Adrenal gland (tissue), 12 donors: Measurements from ENCODE around the gene ADAMTS17. TPM values are rescaled to one million over a fixed set of nuclear protein-coding genes. Genes with fewer than 3 reads are reported as not detected.
A peak's percentile ranks its signal among the peaks of the same experiment; 100 is the strongest.

Experiments used
- DNase-seq, 7 donors: peaks; one replicate each; pipeline ENCODE4 v3.0.0-alpha.2; 2019 to 2020
- H3K27ac ChIP-seq, 5 donors: fragments of 200-600 bp; sonication (generic) in 4 of 5; 1 replicate in 3 of 5; 2 replicates in 2 of 5; pipeline versions ENCODE4 v1.5.1 to v1.8.0; 2016 to 2020; ENCODE audit warnings: mild to moderate bottlenecking in 1 of 5
- H3K27me3 ChIP-seq: fragments of 200-600 bp; 2 replicates; pipeline ENCODE4 v1.8.0; 2021
- H3K36me3 ChIP-seq, 2 donors: fragments of 200-600 bp; replicated peaks in 1 of 2; 1 replicate in 1 of 2; 2 replicates in 1 of 2; pipeline versions ENCODE4 v1.5.1 to v1.8.0; 2018 to 2022
- H3K4me1 ChIP-seq, 2 donors: fragments of 200-600 bp; replicated peaks in 1 of 2; 1 replicate in 1 of 2; 2 replicates in 1 of 2; pipeline versions ENCODE4 v1.5.1 to v1.8.0; 2018 to 2021
- H3K4me3 ChIP-seq, 4 donors: fragments of 200-600 bp; sonication (generic) in 3 of 4; one replicate each; pipeline ENCODE4 v1.5.1; 2016 to 2018
- H3K9me3 ChIP-seq, 3 donors: fragments of 200-600 bp; sonication (generic) in 1 of 3; replicated peaks in 1 of 3; 1 replicate in 2 of 3; 2 replicates in 1 of 3; pipeline versions ENCODE4 v1.5.1 to v1.8.0; 2016 to 2021
- CTCF ChIP-seq, 6 experiments: fragments of 450-650 bp in 4 of 6; fragments of 200-600 bp in 2 of 6; sonication (generic) in 1 of 6; IDR thresholded peaks; 1 replicate in 5 of 6; 2 replicates in 1 of 6; pipeline versions ENCODE4 v1.5.1 to v1.8.0; 2016 to 2021; ENCODE audit warnings: antibody characterized with exemption in 6 of 6, mild to moderate bottlenecking in 2 of 6, moderate library complexity in 1 of 6
- POLR2A ChIP-seq, 2 donors: fragments of 450-650 bp; IDR thresholded peaks; one replicate each; pipeline ENCODE4 v1.6.1; 2017; ENCODE audit warnings: antibody characterized with exemption in 2 of 2, mild to moderate bottlenecking in 2 of 2, moderate library complexity in 1 of 2
- WGBS, 4 donors: extraction: QIAGEN DNeasy Blood & Tissue Kit in 2 of 4; methylation state at CpG; one replicate each; pipeline versions ENCODE4 v1.1.5 to v1.1.7; 2013 to 2017; 5-methylcytosine and 5-hydroxymethylcytosine counted together
- intact Hi-C, 2 donors: fragments of 100-400 bp; cut with DNase I; formaldehyde crosslinking; loops; one replicate each; pipeline versions ENCODE4 v1.14.1 to v1.15.0; 2022 to 2023
- polyA plus RNA-seq, 3 donors: library from polyadenylated mRNA; stranded (reverse); fragments of 200-250 nt in 2 of 3; fragments of 350-450 nt in 1 of 3; fragmentation: Illumina TruSeq in 1 of 3; extraction: RNeasy Lipid Tissue Mini Kit (QIAGEN cat#74804) in 1 of 3; gene quantifications; one replicate each; pipeline ENCODE4 v1.2.3, GENCODE V29; 2013 to 2014
- total RNA-seq, 9 donors: library from RNA; depleted of rRNA in 4 of 9; stranded (reverse); fragments of >200 nt in 4 of 9; fragments of 120-200 nt in 1 of 9; fragmentation: NEBNext Ultra II Directional in 1 of 9; extraction: Animal tissue kit (Norgen Biotek cat#: 25700) in 1 of 9; gene quantifications; one replicate each; pipeline versions ENCODE4 v1.1.0 to v1.2.4, GENCODE V29; 2013 to 2023
- donor health status: healthy with polysubstance abuse.
- donor health status: Bipolar disorder and iron deficiency.
- donor health status: DM: yes; HTN: yes; CAD: no.
- donor health status: DM: no; HTN: no; CAD: no.
- donor health status: DM: no; HTN: no; CAD: no.
- donor health status: DM: yes; HTN: yes; CAD: no.

ADAMTS17 gene
- total and polyA plus RNA-seq, 12 donors = 0.51 to 14.8 (median 2.9) TPM

- no peaks in the 10 kb centered on the region for H3K9me3 ChIP-seq
- H3K27ac ChIP-seq = no peak overlapping the region
- H3K36me3 ChIP-seq = no peaks in the 10 kb centered on the region
- DNase-seq = peak in 1 of 7 donors; percentile 32
- H3K4me1 ChIP-seq = no peaks in the 10 kb centered on the region
- WGBS, 4 donors = 76 to 84% (median 80%) methylated on average over 9 of the region's 9 CpGs
- TF ChIP-seq POLR2A (IDR thresholded peaks at IDR 0.05) (no peak), CTCF (IDR thresholded peaks at IDR 0.05) (no peak)
- H3K4me3 ChIP-seq = no peak overlapping the region
- intact Hi-C loops = loop anchor here (10.0 kb wide), 2 partner anchors 195 to 205 kb away; no protein-coding TSS in a partner anchor
- no peaks in the 10 kb centered on the region for H3K27me3 ChIP-seq
Measured at GRCh38 chr15:100129677-100130076, 212.1 kb downstream of the ADAMTS17 start.

- TF ChIP-seq CTCF (IDR thresholded peaks at IDR 0.05) (no peak), POLR2A (IDR thresholded peaks at IDR 0.05) (no peak)
- H3K27me3 ChIP-seq = no peaks in the 10 kb centered on the region
- peaks cover 0 to 19% (median 0%) of the 10 kb centered on the region in 3 donors for H3K9me3 ChIP-seq
- H3K4me3 ChIP-seq = no peak overlapping the region
- WGBS, 4 donors = 75 to 79% (median 77%) methylated on average over 19 of the region's 19 CpGs
- no peaks in the 10 kb centered on the region for H3K4me1 ChIP-seq
- no peaks in the 10 kb centered on the region for H3K36me3 ChIP-seq
- no peak overlapping the region for H3K27ac ChIP-seq
- intact Hi-C loops = no loop called here
- DNase-seq = peak in 6 of 7 donors; percentile 30 to 78 (median 42)
Measured at GRCh38 chr15:100125401-100126191, 216.2 kb downstream of the ADAMTS17 start.

- 88 to 98% (median 93%) methylated on average over 4 to 5 of the region's 5 CpGs for WGBS, 4 donors
- Histone ChIP-seq H3K27me3 (no peaks in the 10 kb centered on the region), H3K27ac (no peak overlapping the region), H3K4me3 (no peak overlapping the region), H3K4me1 (no peaks in the 10 kb centered on the region), H3K9me3 (peaks cover 0 to 21% (median 0%) of the 10 kb centered on the region in 3 donors), H3K36me3 (no peaks in the 10 kb centered on the region)
- TF ChIP-seq CTCF (IDR thresholded peaks at IDR 0.05) (no peak), POLR2A (IDR thresholded peaks at IDR 0.05) (no peak)
- intact Hi-C loops = no loop called here
- no peak for DNase-seq
Measured at GRCh38 chr15:100124936-100125335, 216.8 kb downstream of the ADAMTS17 start.

- 88 to 97% (median 94%) methylated on average over 14 of the region's 14 CpGs for WGBS, 4 donors
Measured at GRCh38 chr15:100124361-100124760, 217.4 kb downstream of the ADAMTS17 start.

More at GRCh38 chr15:100124361-100124760, 217.4 kb downstream of the ADAMTS17 start:
- intact Hi-C loops = no loop called here
- peaks cover 0 to 21% (median 0%) of the 10 kb centered on the region in 3 donors for H3K9me3 ChIP-seq
- H3K4me1 ChIP-seq = no peaks in the 10 kb centered on the region
- no peak overlapping the region for H3K27ac ChIP-seq
- no peak overlapping the region for H3K4me3 ChIP-seq
- no peaks in the 10 kb centered on the region for H3K27me3 ChIP-seq
- no peaks in the 10 kb centered on the region for H3K36me3 ChIP-seq
- DNase-seq = no peak
- no peak for TF ChIP-seq CTCF (IDR thresholded peaks at IDR 0.05)
- no peak for TF ChIP-seq POLR2A (IDR thresholded peaks at IDR 0.05)
